Uterus (tissue), 2 donors: ENCODE results near the gene HAS3.

Experiments
- POLR2A ChIP-seq, 2 donors: fragments of 450-650 bp; IDR thresholded peaks; one replicate each; pipeline ENCODE4 v1.6.1; 2016; ENCODE audit warnings: antibody characterized with exemption in 2 of 2, mild to moderate bottlenecking in 1 of 2, moderate library complexity in 1 of 2
- TF ChIP-seq, protein P1 (sequence below), 4 experiments: fragments of 200-600 bp in 2 of 4; fragments of 450-650 bp in 2 of 4; sonication (generic) in 2 of 4; IDR thresholded peaks; one replicate each; pipeline ENCODE4 v1.5.1; 2016 to 2019; ENCODE audit warnings: antibody characterized with exemption in 4 of 4, mild to moderate bottlenecking in 2 of 4, moderate library complexity in 1 of 4

DNA sequence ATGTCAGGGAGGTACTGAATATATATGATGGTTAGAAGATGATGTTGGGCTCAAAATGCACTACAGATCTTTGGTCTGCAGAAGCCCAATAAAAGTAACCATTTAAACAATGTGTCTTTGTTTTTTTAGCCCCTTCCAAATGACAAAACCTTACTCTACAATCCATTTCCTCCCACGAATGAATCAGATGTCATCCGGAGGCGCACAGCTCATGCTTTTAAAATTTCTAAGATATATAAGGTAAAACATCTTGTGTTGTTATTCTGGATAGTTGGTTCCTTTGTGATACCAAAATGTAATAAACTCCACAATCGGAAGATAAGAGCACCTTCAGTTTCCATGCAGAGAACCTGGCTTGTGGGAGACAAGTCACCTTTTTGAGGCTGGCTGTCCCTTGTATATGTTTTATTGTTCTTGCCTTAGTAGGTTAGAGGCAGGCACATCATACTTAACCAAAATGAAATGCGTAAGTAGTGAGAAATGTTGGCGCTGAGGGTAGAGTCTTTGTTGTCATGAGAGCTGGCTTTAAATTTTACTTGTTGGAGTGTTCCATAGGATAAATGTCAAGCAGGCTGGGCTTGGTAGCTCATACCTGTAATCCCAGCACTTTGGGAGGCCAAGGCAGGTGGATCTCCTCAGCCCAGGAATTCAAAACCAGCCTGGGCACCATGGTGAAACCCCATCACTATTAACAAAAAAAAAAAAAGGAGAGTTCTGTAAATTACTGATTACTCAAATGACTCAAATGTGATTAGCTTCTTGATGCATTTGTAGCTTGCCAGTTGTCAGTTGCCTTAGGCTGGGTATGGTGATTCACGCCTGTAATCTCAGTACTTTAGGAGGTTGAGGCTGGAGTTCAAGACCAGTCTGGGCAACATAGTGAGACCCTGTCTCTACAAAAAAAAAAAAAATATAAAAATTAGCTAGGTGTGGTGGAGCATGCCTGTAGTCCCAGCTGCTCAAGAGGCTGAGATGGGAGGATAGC, 61.8 kb downstream of the HAS3 start:
- TF ChIP-seq, protein P1, sequence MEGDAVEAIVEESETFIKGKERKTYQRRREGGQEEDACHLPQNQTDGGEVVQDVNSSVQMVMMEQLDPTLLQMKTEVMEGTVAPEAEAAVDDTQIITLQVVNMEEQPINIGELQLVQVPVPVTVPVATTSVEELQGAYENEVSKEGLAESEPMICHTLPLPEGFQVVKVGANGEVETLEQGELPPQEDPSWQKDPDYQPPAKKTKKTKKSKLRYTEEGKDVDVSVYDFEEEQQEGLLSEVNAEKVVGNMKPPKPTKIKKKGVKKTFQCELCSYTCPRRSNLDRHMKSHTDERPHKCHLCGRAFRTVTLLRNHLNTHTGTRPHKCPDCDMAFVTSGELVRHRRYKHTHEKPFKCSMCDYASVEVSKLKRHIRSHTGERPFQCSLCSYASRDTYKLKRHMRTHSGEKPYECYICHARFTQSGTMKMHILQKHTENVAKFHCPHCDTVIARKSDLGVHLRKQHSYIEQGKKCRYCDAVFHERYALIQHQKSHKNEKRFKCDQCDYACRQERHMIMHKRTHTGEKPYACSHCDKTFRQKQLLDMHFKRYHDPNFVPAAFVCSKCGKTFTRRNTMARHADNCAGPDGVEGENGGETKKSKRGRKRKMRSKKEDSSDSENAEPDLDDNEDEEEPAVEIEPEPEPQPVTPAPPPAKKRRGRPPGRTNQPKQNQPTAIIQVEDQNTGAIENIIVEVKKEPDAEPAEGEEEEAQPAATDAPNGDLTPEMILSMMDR (IDR thresholded peaks at IDR 0.05) = no peak
- no peak for TF ChIP-seq POLR2A (IDR thresholded peaks at IDR 0.05)
